Measurements from ENCODE around the gene MTOR.

The MTOR gene

DNA sequence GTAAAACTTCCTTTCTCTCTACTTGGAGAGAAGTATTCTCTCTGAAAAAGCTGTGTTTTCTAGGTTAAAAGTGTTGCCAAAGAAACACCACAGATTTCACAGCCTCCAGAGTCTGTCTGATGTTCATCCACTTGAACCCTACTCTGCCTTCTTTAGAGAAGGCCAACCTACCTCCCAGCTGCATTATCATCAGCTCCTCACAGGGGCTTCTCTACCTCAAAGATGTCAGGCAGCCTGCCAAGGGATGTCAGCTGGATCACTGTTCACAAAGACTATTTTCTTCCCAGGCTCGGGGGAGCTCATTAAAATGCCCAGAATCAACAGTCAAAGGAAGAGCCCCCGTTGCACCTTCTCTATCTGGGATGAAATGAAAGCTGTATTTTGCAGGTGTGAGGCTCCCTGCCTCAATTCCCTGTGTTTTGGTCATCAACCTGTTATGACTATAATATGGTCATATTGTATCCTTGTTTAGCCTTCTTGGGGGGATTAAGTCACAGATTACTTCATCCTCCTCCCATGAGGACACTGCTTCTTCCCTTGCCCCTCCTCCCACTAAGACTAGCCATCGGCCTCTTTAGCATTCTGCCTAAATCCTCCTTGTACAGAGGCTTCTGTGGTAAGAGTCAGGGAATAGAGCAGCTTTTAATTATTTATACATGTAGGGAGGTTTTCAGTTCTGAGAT lies 47.5 kb downstream of the MTOR start:
- H3K36me3 ChIP-seq (ENCODE audit: control insufficient read depth in 1 of 2, insufficient read depth in 2 of 2, low read length in 2 of 2), result peaks cover 68 to 70% of the 10 kb centered on the region in 2 donors
- H3K27ac ChIP-seq (ENCODE audit: low read length), result no peak overlapping the region
- no peak overlapping the region for H3K4me3 ChIP-seq (ENCODE audit: low read depth in 1 of 2, low read length in 2 of 2)
- no peaks in the 10 kb centered on the region for H3K9me3 ChIP-seq (ENCODE audit: control insufficient read depth in 1 of 2, low read length in 2 of 2)
- no peaks in the 10 kb centered on the region for H3K4me1 ChIP-seq (ENCODE audit: control insufficient read depth in 1 of 2, insufficient read depth in 2 of 2, low read length in 2 of 2)
- H3K27me3 ChIP-seq (ENCODE audit: low read depth, low read length), result no peaks in the 10 kb centered on the region

DNA sequence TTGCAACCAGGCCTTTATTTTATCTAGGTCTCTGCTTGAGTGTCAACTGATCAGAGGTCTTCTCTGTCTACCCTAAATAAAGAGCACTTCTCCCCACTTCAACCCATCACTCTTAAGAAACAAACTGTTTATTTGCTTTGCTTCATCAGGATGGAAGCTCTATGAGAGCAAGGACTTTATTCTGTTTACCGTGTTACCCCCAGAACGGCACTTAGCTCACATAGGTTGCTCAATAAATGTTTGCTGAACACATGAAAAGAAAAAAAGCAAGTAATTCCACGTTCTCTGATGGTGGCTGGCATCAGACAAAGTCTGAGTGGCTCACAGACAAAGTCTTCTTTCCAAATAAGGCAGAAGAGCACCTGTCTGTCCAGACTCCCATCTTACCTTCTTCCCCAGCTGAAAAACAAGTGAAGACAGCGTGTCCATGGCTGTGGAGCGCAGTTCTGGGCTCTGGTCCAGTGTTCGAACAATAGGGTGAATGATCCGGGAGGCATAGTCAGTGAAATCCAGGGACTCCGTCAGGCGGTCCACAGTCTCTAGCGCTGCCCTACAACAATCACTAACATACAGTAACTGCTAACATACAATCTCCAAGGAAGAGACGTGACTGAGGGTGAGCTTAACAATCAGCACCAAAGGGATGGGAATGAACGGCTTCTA lies 50.3 kb downstream of the MTOR start:
- Histone ChIP-seq H3K27me3 (ENCODE audit: low read depth, low read length) (no peaks in the 10 kb centered on the region), H3K27ac (ENCODE audit: low read length) (no peak overlapping the region), H3K4me3 (ENCODE audit: low read depth in 1 of 2, low read length in 2 of 2) (no peak overlapping the region), H3K4me1 (ENCODE audit: control insufficient read depth in 1 of 2, insufficient read depth in 2 of 2, low read length in 2 of 2) (no peaks in the 10 kb centered on the region), H3K9me3 (ENCODE audit: control insufficient read depth in 1 of 2, low read length in 2 of 2) (no peaks in the 10 kb centered on the region), H3K36me3 (ENCODE audit: control insufficient read depth in 1 of 2, insufficient read depth in 2 of 2, low read length in 2 of 2) (peaks cover 76 to 77% of the 10 kb centered on the region in 2 donors)

- Histone ChIP-seq H3K9me3 (ENCODE audit: control insufficient read depth in 1 of 2, low read length in 2 of 2) (no peaks in the 10 kb centered on the region), H3K27ac (ENCODE audit: low read length) (no peak overlapping the region), H3K4me3 (ENCODE audit: low read depth in 1 of 2, low read length in 2 of 2) (no peak overlapping the region), H3K27me3 (ENCODE audit: low read depth, low read length) (no peaks in the 10 kb centered on the region), H3K4me1 (ENCODE audit: control insufficient read depth in 1 of 2, insufficient read depth in 2 of 2, low read length in 2 of 2) (no peaks in the 10 kb centered on the region), H3K36me3 (ENCODE audit: control insufficient read depth in 1 of 2, insufficient read depth in 2 of 2, low read length in 2 of 2) (peaks cover 71 to 81% of the 10 kb centered on the region in 2 donors)
Observed at GRCh38 chr1:11211461-11211860, 50.9 kb downstream of the MTOR start.

DNA sequence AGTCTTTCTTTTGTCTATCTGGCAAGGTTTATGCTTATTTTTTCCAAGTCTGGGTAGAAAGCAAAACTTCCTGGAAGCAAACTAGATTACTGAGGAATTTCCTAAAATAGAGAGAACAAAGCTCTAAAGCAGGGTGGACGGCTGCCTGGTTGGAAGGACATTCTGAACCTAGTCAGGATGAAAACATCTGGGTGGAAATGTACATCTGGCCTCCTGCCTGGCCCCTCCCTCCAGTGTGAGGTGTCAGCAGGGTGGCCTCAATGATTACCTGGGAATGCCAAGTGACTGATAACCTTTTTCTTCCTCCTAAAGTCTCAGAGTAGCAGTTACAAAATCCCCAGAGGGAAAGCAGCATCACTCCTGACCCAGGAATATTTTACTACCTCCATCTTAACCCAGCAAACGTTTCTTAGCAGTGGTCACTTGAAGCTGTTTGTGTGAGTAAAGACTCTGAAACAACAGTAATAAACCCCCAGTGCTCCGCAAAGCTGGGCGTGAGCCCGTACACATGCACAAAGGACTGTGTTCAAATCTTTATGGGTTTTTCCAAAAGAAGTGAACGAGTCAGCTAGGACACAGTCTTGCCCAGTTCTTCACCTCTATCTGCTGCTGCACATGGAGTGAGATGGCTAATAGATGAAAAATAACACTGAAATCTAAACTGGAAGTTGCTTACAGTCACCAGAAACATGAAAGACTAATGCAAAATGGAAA lies 54.3 kb downstream of the MTOR start:
- Histone ChIP-seq H3K4me3 (ENCODE audit: low read depth in 1 of 2, low read length in 2 of 2) (no peak overlapping the region), H3K4me1 (ENCODE audit: control insufficient read depth in 1 of 2, insufficient read depth in 2 of 2, low read length in 2 of 2) (no peaks in the 10 kb centered on the region), H3K9me3 (ENCODE audit: control insufficient read depth in 1 of 2, low read length in 2 of 2) (no peaks in the 10 kb centered on the region), H3K27me3 (ENCODE audit: low read depth, low read length) (no peaks in the 10 kb centered on the region), H3K36me3 (ENCODE audit: control insufficient read depth in 1 of 2, insufficient read depth in 2 of 2, low read length in 2 of 2) (peaks cover 73 to 88% of the 10 kb centered on the region in 2 donors), H3K27ac (ENCODE audit: low read length) (no peak overlapping the region)

DNA sequence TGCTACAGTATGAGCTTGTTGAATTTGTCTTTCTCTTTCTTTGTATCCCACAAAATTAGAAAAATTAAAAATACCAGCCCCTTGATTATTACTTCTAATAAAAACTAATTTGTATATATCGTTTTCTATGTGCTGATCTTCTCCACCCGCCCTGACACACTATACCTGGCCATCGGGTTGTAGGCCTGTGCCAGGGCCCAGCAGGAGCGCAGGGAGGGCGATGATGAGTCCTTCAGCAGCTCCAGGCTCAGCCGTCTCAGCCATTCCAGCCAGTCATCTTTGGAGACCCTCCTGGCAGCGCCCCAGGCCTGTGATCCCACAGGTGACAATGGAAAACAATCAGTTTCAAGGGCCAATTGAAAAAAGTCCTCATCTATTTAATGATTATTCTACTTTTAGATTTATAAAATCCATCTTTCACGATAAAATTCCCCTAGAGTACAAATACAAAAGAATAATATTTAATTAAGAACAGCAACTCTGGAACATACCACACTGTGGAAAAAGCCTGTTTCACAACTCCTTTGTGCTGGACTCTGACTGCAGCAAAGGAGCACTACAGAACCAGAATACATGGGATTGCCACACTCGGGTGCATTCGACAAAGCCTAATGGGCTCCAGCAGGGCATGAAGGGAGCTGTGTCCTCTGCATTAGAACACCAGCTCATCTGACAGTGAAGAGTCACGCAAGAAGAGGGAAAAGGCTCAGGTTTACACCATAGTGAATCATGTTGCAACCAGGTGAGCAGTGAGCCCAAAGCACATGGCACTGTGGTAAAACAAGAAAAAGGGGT lies 57.8 kb downstream of the MTOR start:
- Histone ChIP-seq H3K36me3 (ENCODE audit: control insufficient read depth in 1 of 2, insufficient read depth in 2 of 2, low read length in 2 of 2) (peaks cover 55 to 66% of the 10 kb centered on the region in 2 donors), H3K4me3 (ENCODE audit: low read depth in 1 of 2, low read length in 2 of 2) (no peak overlapping the region), H3K27ac (ENCODE audit: low read length) (no peak overlapping the region), H3K9me3 (ENCODE audit: control insufficient read depth in 1 of 2, low read length in 2 of 2) (no peaks in the 10 kb centered on the region), H3K27me3 (ENCODE audit: low read depth, low read length) (no peaks in the 10 kb centered on the region), H3K4me1 (ENCODE audit: control insufficient read depth in 1 of 2, insufficient read depth in 2 of 2, low read length in 2 of 2) (no peaks in the 10 kb centered on the region)

DNA sequence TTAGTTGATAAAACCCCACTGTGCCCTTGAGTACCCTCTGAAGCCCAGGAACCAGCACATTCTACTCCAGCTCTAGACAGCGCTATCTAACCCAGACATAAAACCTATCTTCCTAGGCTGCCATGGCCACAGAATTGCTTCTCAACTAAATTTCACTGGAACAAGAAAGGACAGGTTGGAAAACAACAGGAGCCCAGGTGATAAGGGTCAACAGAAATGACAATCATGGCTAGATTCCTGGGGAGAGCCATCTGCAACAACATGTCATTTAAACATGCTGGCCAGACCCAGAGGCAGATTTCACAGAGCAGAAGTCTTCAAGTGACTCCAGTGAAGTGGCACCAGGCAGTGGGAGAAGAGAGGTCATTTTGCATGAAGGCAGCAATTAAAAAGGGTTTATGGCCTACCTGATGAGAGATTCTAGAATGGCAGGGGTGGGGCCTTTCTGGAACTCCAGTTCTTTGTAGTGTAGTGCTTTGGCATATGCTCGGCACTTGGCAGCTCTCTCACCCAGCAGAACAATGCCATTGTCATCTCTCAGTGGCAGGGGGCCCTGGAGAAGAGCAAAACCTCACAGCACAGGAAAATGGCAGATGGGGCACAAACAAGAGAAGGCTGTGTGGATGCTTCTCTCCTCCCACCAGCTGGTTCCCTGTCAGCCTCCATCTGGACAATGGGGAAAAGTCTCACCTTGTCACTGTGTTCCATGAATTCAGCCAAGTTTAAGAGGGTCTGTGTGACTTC lies 63.3 kb downstream of the MTOR start:
- no peak overlapping the region for H3K4me3 ChIP-seq (ENCODE audit: low read depth in 1 of 2, low read length in 2 of 2)
- H3K9me3 ChIP-seq (ENCODE audit: control insufficient read depth in 1 of 2, low read length in 2 of 2), result no peaks in the 10 kb centered on the region
- H3K4me1 ChIP-seq (ENCODE audit: control insufficient read depth in 1 of 2, insufficient read depth in 2 of 2, low read length in 2 of 2), result no peaks in the 10 kb centered on the region
- no peaks in the 10 kb centered on the region for H3K27me3 ChIP-seq (ENCODE audit: low read depth, low read length)
- no peak overlapping the region for H3K27ac ChIP-seq (ENCODE audit: low read length)
- peaks cover 45 to 74% of the 10 kb centered on the region in 2 donors for H3K36me3 ChIP-seq (ENCODE audit: control insufficient read depth in 1 of 2, insufficient read depth in 2 of 2, low read length in 2 of 2)

GRCh38 chr1:11198257-11198656 lies 64.1 kb downstream of the MTOR start:
- no peaks in the 10 kb centered on the region for H3K27me3 ChIP-seq (ENCODE audit: low read depth, low read length)
- no peaks in the 10 kb centered on the region for H3K4me1 ChIP-seq (ENCODE audit: control insufficient read depth in 1 of 2, insufficient read depth in 2 of 2, low read length in 2 of 2)
- no peaks in the 10 kb centered on the region for H3K9me3 ChIP-seq (ENCODE audit: control insufficient read depth in 1 of 2, low read length in 2 of 2)
- no peak overlapping the region for H3K27ac ChIP-seq (ENCODE audit: low read length)
- H3K4me3 ChIP-seq (ENCODE audit: low read depth in 1 of 2, low read length in 2 of 2), result no peak overlapping the region
- peaks cover 47 to 74% of the 10 kb centered on the region in 2 donors for H3K36me3 ChIP-seq (ENCODE audit: control insufficient read depth in 1 of 2, insufficient read depth in 2 of 2, low read length in 2 of 2)

DNA sequence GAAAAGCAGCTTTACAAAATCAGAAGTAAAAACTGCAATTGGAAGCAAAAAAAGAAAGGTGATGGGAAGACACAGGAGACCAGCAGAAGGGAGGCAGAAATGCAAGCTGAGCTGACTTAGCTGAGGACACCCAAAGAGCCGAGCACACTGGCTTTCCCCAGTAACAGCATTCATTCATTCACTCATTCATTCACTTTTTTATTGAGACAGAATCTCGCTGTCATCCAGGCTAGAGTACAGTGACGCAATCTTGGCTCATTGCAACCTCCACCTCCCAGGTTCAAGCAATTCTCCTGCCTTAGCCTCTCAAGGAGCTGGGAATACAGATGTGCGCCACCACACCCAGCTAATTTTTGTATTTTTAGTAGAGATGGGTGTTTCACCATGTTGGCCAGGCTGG lies 65.0 kb downstream of the MTOR start:
- Histone ChIP-seq H3K27me3 (ENCODE audit: low read depth, low read length) (no peaks in the 10 kb centered on the region), H3K4me1 (ENCODE audit: control insufficient read depth in 1 of 2, insufficient read depth in 2 of 2, low read length in 2 of 2) (no peaks in the 10 kb centered on the region), H3K4me3 (ENCODE audit: low read depth in 1 of 2, low read length in 2 of 2) (no peak overlapping the region), H3K36me3 (ENCODE audit: control insufficient read depth in 1 of 2, insufficient read depth in 2 of 2, low read length in 2 of 2) (peaks cover 52 to 68% of the 10 kb centered on the region in 2 donors), H3K27ac (ENCODE audit: low read length) (no peak overlapping the region), H3K9me3 (ENCODE audit: control insufficient read depth in 1 of 2, low read length in 2 of 2) (no peaks in the 10 kb centered on the region)

GRCh38 chr1:11196945-11197344 lies 65.4 kb downstream of the MTOR start:
- H3K27me3 ChIP-seq (ENCODE audit: low read depth, low read length), result no peaks in the 10 kb centered on the region
- H3K4me1 ChIP-seq (ENCODE audit: control insufficient read depth in 1 of 2, insufficient read depth in 2 of 2, low read length in 2 of 2), result no peaks in the 10 kb centered on the region
- H3K36me3 ChIP-seq (ENCODE audit: control insufficient read depth in 1 of 2, insufficient read depth in 2 of 2, low read length in 2 of 2), result peaks cover 55 to 70% of the 10 kb centered on the region in 2 donors
- no peak overlapping the region for H3K27ac ChIP-seq (ENCODE audit: low read length)
- H3K9me3 ChIP-seq (ENCODE audit: control insufficient read depth in 1 of 2, low read length in 2 of 2), result no peaks in the 10 kb centered on the region
- no peak overlapping the region for H3K4me3 ChIP-seq (ENCODE audit: low read depth in 1 of 2, low read length in 2 of 2)

DNA sequence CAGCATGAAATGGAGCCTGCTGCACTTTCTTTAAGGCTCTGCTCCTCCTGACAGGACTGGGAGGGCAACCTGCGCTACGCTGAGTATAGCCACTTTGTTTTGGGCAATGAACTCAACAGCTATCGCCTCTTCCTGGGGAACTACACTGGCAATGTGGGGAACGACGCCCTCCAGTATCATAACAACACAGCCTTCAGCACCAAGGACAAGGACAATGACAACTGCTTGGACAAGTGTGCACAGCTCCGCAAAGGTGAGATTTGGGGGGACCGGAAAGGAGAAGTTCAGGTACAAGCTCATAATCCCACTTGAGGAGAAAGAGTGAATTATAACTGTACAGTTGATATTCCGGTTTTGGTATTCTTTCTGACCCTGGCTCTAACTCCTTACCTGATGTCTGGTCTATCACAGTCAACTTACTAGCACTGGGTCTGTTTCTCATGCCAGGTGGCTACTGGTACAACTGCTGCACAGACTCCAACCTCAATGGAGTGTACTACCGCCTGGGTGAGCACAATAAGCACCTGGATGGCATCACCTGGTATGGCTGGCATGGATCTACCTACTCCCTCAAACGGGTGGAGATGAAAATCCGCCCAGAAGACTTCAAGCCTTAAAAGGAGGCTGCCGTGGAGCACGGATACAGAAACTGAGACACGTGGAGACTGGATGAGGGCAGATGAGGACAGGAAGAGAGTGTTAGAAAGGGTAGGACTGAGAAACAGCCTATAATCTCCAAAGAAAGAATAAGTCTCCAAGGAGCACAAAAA lies 67.8 kb downstream of the MTOR start:
- Histone ChIP-seq H3K4me1 (ENCODE audit: control insufficient read depth in 1 of 2, insufficient read depth in 2 of 2, low read length in 2 of 2) (no peaks in the 10 kb centered on the region), H3K4me3 (ENCODE audit: low read depth in 1 of 2, low read length in 2 of 2) (no peak overlapping the region), H3K27me3 (ENCODE audit: low read depth, low read length) (no peaks in the 10 kb centered on the region), H3K36me3 (ENCODE audit: control insufficient read depth in 1 of 2, insufficient read depth in 2 of 2, low read length in 2 of 2) (peaks cover 58 to 82% of the 10 kb centered on the region in 2 donors), H3K9me3 (ENCODE audit: control insufficient read depth in 1 of 2, low read length in 2 of 2) (no peaks in the 10 kb centered on the region), H3K27ac (ENCODE audit: low read length) (no peak overlapping the region)
